HG03139 (cell line): Measurements from ENCODE around the gene SHROOM3.

Experiments used
- ATAC-seq: cut with Tn5 transposase; IDR thresholded peaks from one replicate; pipeline ENCODE4 v1.9.1; 2021; ENCODE audit not compliant: unreplicated experiment

SHROOM3 gene

DNA sequence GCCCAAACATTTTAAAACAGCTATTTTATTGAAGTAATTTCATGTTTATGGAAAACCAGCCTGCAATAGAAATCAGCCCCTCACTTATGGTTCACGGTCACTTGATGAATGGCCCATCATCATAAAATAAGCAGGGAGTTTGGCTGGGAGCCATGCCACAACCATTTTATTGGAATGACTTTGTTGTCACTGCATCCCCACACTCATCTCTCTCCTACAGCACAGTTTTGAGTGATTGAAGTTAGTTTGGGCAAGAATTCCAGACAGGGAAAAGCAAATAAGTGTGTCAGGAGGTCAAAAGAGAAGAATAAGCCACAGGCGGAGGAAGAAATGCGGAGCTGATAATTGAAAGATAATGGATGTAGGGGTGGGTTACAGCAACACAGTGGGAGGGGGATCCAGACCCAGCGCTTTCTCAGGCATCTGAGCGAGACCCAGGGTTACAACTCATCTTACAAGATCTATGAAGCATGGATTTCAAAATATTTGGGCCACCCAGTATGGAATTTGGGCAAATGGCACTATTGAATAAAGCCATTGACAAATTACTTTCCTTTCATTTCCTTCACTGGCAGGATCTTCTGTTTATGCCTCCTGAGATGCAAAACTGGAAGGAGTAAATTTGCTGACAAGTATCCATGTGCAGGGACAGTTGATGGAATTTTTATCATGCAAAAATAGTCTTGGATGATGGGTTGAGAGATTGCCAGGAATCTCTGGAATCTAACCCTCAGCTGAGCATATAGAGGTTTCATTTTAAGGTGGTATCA lies 100.8 kb downstream of the SHROOM3 start:
- no peak for ATAC-seq

- no peak for ATAC-seq
Observed at GRCh38 chr4:76536373-76536689, 101.3 kb downstream of the SHROOM3 start.

GRCh38 chr4:76538296-76538695 lies 103.3 kb downstream of the SHROOM3 start:
- ATAC-seq = no peak

DNA sequence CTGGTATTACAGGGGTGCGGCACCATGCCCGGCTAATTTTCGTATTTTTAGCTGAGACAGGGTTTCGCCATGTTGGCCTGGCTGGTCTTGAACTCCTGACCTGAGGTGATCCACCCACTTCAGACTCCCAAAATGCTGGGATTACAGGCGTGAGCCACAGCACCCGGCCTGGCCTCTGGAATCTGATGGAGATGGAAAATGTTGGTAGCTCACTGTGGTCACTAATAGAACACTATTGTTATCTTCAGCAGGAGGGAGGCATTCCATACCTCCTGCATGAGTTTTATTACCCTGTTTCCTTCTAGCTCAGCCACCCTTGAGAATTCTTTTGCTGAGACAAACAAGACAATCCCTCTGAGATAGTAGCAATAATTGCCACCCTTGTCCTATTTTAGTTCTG lies 105.0 kb downstream of the SHROOM3 start:
- no peak for ATAC-seq

DNA sequence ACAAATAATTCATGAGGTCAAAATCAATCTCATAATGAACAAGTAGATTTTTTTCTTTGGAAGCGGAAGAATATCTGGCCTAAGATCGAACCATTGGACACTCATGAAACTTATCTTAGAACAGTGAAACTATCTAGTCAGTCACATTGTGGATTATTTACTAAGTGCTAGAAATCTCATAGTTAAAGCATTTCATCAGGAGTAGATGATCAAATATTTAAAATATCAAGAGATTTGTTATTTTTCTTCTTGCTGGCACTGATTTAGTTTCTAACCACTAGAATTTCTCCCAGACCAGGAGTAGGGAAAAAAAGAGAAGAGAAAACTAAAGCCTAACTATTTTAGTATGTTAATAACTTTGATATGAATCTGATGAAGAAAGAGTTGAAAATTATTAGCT lies 105.5 kb downstream of the SHROOM3 start:
- no peak for ATAC-seq

DNA sequence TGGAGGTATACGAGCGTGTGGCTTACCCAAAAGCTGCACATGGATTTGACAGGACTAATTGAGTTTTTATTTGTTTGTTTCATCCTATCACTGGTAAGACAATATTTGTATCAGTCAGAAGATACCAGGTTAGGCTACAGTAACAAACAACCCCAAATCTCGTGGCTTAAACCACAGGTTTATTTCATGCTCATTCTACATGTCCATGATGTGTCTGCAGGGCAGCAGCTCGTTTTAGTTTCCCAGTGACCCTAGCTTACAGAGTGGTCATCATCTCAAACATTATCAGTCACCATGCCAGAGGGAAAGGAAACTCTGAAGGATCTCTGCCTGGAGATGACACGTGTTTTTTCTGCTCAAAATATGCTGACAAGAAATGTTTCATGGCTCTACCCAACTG lies 108.3 kb downstream of the SHROOM3 start:
- ATAC-seq = no peak

GRCh38 chr4:76544725-76545124 lies 109.7 kb downstream of the SHROOM3 start:
- no peak for ATAC-seq

- ATAC-seq = no peak
Observed at GRCh38 chr4:76545226-76545884, 110.3 kb downstream of the SHROOM3 start.

DNA sequence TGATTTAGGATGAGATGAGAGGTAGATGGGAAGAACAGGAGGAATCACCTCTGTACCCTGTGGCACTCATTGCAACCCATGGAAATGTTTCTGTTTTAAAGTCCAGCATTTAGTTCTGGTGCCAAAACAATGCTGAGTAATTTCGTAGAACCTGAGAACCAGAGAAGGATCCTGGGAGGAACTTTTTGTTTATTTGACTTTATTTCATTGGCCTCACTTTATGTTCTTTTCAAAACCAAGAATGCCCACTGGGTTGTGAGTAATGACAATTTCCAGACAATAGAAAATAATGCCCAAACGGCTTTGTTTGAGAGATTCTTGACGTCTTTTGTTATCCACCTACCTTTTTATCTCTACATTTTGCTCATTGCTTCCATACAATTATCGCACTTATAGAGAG lies 111.3 kb downstream of the SHROOM3 start:
- no peak for ATAC-seq

- ATAC-seq = no peak
Observed at GRCh38 chr4:76546759-76547742, 112.0 kb downstream of the SHROOM3 start.

- no peak for ATAC-seq
Observed at GRCh38 chr4:76548704-76549103, 113.7 kb downstream of the SHROOM3 start.

GRCh38 chr4:76549765-76550164 lies 114.7 kb downstream of the SHROOM3 start:
- ATAC-seq = no peak

DNA sequence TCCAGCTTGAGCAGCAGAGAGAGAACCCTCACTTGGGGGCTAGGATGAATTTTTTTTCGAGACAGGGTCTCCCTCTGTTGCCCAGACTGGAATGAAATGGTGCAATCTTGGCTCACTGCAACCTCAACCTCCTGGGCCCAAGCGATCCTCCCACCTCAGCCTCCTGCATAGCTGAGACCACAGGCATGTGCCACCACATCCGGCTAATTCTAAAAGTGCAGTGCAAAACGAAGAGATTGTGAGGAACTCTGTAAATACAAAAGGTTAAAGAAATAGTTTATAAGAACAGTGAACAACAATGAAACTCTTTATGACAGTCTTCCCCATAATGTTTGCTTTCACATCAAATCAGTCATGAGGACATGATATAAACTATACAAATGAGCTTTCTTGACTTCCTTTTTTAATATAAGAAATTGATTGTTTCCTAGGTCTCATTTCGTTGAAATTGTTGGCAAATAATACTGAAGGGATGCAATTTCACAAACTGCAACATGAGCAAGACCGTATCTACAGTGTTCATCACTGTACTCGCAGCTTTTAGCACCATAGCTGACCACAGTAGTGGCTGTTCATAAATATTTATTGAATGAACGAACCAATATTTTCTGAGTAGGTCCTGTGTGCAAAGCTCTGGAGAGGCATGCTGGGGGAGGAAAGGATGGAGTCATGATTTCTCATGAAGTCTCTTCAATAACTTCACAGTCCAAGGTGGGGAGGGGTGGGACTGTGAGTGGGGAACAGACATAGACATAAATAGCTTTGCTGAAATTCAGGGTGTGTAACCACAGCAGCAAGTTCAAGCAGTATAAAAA lies 116.1 kb downstream of the SHROOM3 start:
- ATAC-seq = no peak

GRCh38 chr4:76554630-76555029 lies 119.6 kb downstream of the SHROOM3 start:
- no peak for ATAC-seq

DNA sequence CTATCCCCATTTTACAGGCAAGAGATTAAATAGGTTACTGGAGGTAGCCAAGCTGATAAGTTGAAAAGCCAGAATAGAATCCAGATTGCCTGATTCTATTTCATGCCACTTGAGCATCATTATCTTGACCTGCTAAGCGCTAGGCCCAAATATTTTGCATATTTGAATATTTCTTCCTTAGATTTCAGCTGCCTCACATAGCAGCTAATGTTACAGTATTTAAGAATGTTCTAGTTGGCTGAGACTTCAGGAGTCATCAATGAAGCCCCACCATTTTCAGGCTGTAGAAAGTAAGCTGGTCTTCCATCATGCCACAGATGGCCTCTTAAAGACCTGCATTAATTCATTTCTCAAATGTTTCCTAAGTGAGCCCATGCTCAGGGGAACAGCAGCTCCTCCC lies 121.4 kb downstream of the SHROOM3 start:
- no peak for ATAC-seq

- ATAC-seq = no peak
Observed at GRCh38 chr4:76558396-76559235, 123.6 kb downstream of the SHROOM3 start.

- ATAC-seq = no peak
Observed at GRCh38 chr4:76559236-76560071, 124.4 kb downstream of the SHROOM3 start.

- no peak for ATAC-seq
Observed at GRCh38 chr4:76562161-76562560, 127.1 kb downstream of the SHROOM3 start.

GRCh38 chr4:76562836-76563453 lies 127.9 kb downstream of the SHROOM3 start:
- no peak for ATAC-seq
